ENCODE measurements around the gene SPPL2C. TPM values are rescaled to one million over a fixed set of nuclear protein-coding genes. Genes with fewer than 3 reads are reported as not detected.

Gene SPPL2C
- total RNA-seq, 1 donor from 2014 or later, result not detected

DNA sequence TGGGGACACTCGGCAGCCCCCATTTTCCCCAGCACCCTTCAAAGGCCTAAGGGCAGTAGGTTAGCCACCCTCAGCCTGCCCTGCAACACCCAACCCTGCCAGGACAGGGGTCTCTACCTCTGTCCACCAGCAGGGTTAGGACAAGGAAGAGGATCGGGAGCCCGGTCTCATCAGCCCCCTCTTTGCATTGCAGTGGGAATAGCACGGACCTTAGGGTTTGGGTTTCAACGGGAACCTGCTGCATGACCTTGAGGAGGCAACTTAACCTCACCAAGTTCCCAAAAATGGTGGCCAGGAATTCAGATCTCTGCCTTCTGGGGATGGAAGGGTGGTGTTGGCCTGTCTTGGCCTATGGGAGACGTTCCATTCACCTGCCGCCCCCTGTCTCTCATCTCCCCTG is 20.2 kb upstream of the SPPL2C start:
- Histone ChIP-seq H3K27me3 (no peaks in the 10 kb centered on the region), H2AFZ (replicated peaks) (no peak overlapping the region), H3K9me3 (ENCODE audit: low read depth) (no peaks in the 10 kb centered on the region), H4K20me1 (ENCODE audit: low read depth) (no peaks in the 10 kb centered on the region), H3K4me3 (no peak overlapping the region), H3K4me1 (no peaks in the 10 kb centered on the region), H3K79me2 (ENCODE audit: low read depth) (no peaks in the 10 kb centered on the region), H3K27ac (no peak overlapping the region), H3F3A (ENCODE audit: low read depth) (no peaks in the 10 kb centered on the region), H3K4me2 (no peak overlapping the region), H3K9ac (no peak overlapping the region), H3K36me3 (no peaks in the 10 kb centered on the region)
- no peak for DNase-seq (ENCODE audit: low spot score)
- Mint-ChIP-seq H3K4me1 (no peaks in the 10 kb centered on the region), H3K36me3 (no peaks in the 10 kb centered on the region), H3K4me3 (no peak overlapping the region), H3K27ac (no peak overlapping the region), H3K27me3 (ENCODE audit: insufficient read depth, low read depth) (peaks cover 9% of the 10 kb centered on the region), H3K9me3 (no peaks in the 10 kb centered on the region)
- TF ChIP-seq, protein P1, sequence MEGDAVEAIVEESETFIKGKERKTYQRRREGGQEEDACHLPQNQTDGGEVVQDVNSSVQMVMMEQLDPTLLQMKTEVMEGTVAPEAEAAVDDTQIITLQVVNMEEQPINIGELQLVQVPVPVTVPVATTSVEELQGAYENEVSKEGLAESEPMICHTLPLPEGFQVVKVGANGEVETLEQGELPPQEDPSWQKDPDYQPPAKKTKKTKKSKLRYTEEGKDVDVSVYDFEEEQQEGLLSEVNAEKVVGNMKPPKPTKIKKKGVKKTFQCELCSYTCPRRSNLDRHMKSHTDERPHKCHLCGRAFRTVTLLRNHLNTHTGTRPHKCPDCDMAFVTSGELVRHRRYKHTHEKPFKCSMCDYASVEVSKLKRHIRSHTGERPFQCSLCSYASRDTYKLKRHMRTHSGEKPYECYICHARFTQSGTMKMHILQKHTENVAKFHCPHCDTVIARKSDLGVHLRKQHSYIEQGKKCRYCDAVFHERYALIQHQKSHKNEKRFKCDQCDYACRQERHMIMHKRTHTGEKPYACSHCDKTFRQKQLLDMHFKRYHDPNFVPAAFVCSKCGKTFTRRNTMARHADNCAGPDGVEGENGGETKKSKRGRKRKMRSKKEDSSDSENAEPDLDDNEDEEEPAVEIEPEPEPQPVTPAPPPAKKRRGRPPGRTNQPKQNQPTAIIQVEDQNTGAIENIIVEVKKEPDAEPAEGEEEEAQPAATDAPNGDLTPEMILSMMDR (IDR thresholded peaks at IDR 0.05), result peak; percentile 7
- no peak for TF ChIP-seq EZH2 (IDR thresholded peaks at IDR 0.05)

DNA sequence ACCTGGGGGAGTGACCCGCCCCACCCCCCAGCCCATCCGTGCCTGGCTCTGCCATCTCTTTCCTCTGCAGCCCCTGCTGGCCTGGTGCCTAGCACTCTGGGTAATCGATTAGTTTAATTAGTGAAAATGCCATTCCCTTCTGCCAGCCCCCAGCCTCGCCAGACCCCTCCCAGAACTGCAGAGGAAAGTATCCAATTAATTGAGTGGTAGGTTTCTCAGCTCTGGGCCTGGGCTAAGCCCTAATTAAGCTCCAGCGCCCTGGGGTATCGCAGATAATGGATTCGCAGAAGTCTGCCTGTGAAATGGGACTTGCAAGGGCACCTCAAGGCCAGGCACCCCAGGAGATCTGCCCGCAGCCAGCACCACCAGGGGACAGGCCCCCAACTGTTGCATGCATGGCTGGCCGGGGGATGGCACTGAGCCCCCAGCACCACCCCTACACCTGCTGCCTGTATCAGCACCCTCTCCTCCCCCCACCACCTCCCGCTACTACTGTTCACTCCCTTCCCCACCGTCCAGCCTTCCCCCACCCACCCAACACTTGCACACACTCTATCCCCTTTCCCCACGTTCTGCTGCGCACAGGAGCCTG is 19.7 kb upstream of the SPPL2C start:
- H3K79me2 ChIP-seq (ENCODE audit: low read depth), result no peaks in the 10 kb centered on the region
- Mint-ChIP-seq H3K27ac (no peak overlapping the region), H3K9me3 (no peaks in the 10 kb centered on the region), H3K4me1 (no peaks in the 10 kb centered on the region), H3K27me3 (ENCODE audit: insufficient read depth, low read depth) (peaks cover 8% of the 10 kb centered on the region), H3K4me3 (no peak overlapping the region), H3K36me3 (no peaks in the 10 kb centered on the region)
- H3K4me1 ChIP-seq, result no peaks in the 10 kb centered on the region
- no peaks in the 10 kb centered on the region for H3K36me3 ChIP-seq
- H3K9ac ChIP-seq, result no peak overlapping the region
- no peaks in the 10 kb centered on the region for H3K9me3 ChIP-seq (ENCODE audit: low read depth)
- no peaks in the 10 kb centered on the region for H3F3A ChIP-seq (ENCODE audit: low read depth)
- H2AFZ ChIP-seq (replicated peaks), result no peak overlapping the region
- H3K4me3 ChIP-seq, result no peak overlapping the region
- no peak overlapping the region for H3K4me2 ChIP-seq
- H3K27me3 ChIP-seq, result no peaks in the 10 kb centered on the region
- H4K20me1 ChIP-seq (ENCODE audit: low read depth), result no peaks in the 10 kb centered on the region
- peak; percentile 36 for DNase-seq (ENCODE audit: low spot score)
- no peak overlapping the region for H3K27ac ChIP-seq
- no peak for TF ChIP-seq EZH2 (IDR thresholded peaks at IDR 0.05)
- no peak for TF ChIP-seq EZH2phosphoT487 (IDR thresholded peaks at IDR 0.05)
- TF ChIP-seq, protein P1 (IDR thresholded peaks at IDR 0.05), result no peak

DNA sequence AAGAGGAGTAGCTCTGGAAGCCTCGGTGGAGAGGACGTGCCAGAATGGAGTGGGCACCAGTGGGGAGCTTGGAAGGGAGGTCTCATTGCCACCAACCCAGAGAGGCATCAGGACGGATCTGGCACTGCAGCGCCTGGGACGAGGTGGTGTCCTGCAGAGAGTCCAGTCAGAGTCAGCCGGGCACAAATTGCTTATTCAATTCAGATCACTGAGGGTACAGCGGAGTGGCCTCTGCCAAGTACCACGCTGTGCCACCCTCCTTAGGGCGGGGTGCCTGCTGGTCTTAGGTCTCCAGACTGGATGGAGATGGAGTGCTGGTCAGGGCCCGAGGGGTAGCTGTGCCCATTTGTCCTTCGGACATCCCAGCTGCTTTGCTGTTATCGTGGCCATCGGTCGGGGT is 18.9 kb upstream of the SPPL2C start:
- Mint-ChIP-seq H3K4me1 (no peaks in the 10 kb centered on the region), H3K27me3 (ENCODE audit: insufficient read depth, low read depth) (peaks cover 8% of the 10 kb centered on the region)
- H3K36me3 ChIP-seq, result no peaks in the 10 kb centered on the region

More for the DNA sequence above, 18.9 kb upstream of the SPPL2C start:
- no peak overlapping the region for H2AFZ ChIP-seq (replicated peaks)
- H3K9ac ChIP-seq, result no peak overlapping the region
- H4K20me1 ChIP-seq (ENCODE audit: low read depth), result no peaks in the 10 kb centered on the region
- H3K9me3 ChIP-seq (ENCODE audit: low read depth), result no peaks in the 10 kb centered on the region
- Mint-ChIP-seq H3K27ac (no peak overlapping the region), H3K36me3 (no peaks in the 10 kb centered on the region), H3K9me3 (no peaks in the 10 kb centered on the region), H3K4me3 (no peak overlapping the region)
- H3K4me1 ChIP-seq, result no peaks in the 10 kb centered on the region
- no peaks in the 10 kb centered on the region for H3F3A ChIP-seq (ENCODE audit: low read depth)
- TF ChIP-seq EZH2 (IDR thresholded peaks at IDR 0.05) (no peak), EZH2phosphoT487 (IDR thresholded peaks at IDR 0.05) (no peak)
- TF ChIP-seq, protein P1 (IDR thresholded peaks at IDR 0.05), result no peak
- no peak overlapping the region for H3K27ac ChIP-seq
- no peaks in the 10 kb centered on the region for H3K27me3 ChIP-seq
- no peak overlapping the region for H3K4me3 ChIP-seq
- no peaks in the 10 kb centered on the region for H3K79me2 ChIP-seq (ENCODE audit: low read depth)
- H3K4me2 ChIP-seq, result no peak overlapping the region
- DNase-seq (ENCODE audit: low spot score), result no peak
